Measurements from ENCODE around the gene MYBPC2. TPM values are rescaled to one million over a fixed set of nuclear protein-coding genes. Genes with fewer than 3 reads are reported as not detected.

Gene MYBPC2
- total RNA-seq, 6 experiments from 2014 or later = 0.12 to 0.56 (median 0.30) TPM; not detected in 3

GRCh38 chr19:50431343-50432220, 1.1 kb upstream of the MYBPC2 start:
- H3K4me3 ChIP-seq = peak overlapping the region; percentile 51 to 62 (median 59)
- H3K27ac ChIP-seq = peak overlapping the region in 2 of 3 donors; percentile 37 to 60
- no peaks in the 10 kb centered on the region for H3K36me3 ChIP-seq
- intact Hi-C loops (cut with DNase I) = no loop called here
- H3K4me1 ChIP-seq = peaks cover 0 to 11% (median 2%) of the 10 kb centered on the region in 4 donors
- WGBS (ENCODE audit: insufficient coverage, low coverage, low lambda C conversion rate, missing lambda C conversion rate) = under 1% methylated on average over 40 of the region's 54 CpGs
- TF ChIP-seq CTCF (IDR thresholded peaks at IDR 0.05) = no peak
- peak; percentile 50 for TF ChIP-seq POLR2A (IDR thresholded peaks at IDR 0.05)
- ATAC-seq (peak; percentile 88 to 93 (median 92)), DNase-seq (peak; percentile 82 to 83 (median 83))
- H3K9me3 ChIP-seq = no peaks in the 10 kb centered on the region
- no peaks in the 10 kb centered on the region for H3K27me3 ChIP-seq

- ATAC-seq (no peak), DNase-seq (no peak)
- no peak overlapping the region for H3K27ac ChIP-seq
- H3K27me3 ChIP-seq = no peaks in the 10 kb centered on the region
- H3K4me1 ChIP-seq = peaks cover 0 to 11% (median 2%) of the 10 kb centered on the region in 4 donors
- H3K36me3 ChIP-seq = no peaks in the 10 kb centered on the region
- no peak for TF ChIP-seq POLR2A (IDR thresholded peaks at IDR 0.05)
- TF ChIP-seq CTCF (IDR thresholded peaks at IDR 0.05) = no peak
- no peaks in the 10 kb centered on the region for H3K9me3 ChIP-seq
- 76% methylated on average over 12 of the region's 19 CpGs for WGBS (ENCODE audit: insufficient coverage, low coverage, low lambda C conversion rate, missing lambda C conversion rate)
- intact Hi-C loops (cut with DNase I) = no loop called here
- no peak overlapping the region for H3K4me3 ChIP-seq
These were observed 799 bp downstream of the MYBPC2 start for GRCh38 chr19:50433201-50434180.

- TF ChIP-seq POLR2A (IDR thresholded peaks at IDR 0.05) (no peak), CTCF (IDR thresholded peaks at IDR 0.05) (no peak)
- Histone ChIP-seq H3K4me3 (no peak overlapping the region), H3K27me3 (no peaks in the 10 kb centered on the region), H3K9me3 (no peaks in the 10 kb centered on the region), H3K36me3 (no peaks in the 10 kb centered on the region), H3K27ac (no peak overlapping the region), H3K4me1 (peaks cover 0 to 11% (median 2%) of the 10 kb centered on the region in 4 donors)
- ATAC-seq = no peak
- intact Hi-C loops (cut with DNase I) = no loop called here
- DNase-seq = no peak
- 34% methylated on average over 3 of the region's 12 CpGs for WGBS (ENCODE audit: insufficient coverage, low coverage, low lambda C conversion rate, missing lambda C conversion rate)
These were observed 1.8 kb downstream of the MYBPC2 start for GRCh38 chr19:50434525-50434924.

GRCh38 chr19:50435221-50435620, 2.5 kb downstream of the MYBPC2 start:
- no peaks in the 10 kb centered on the region for H3K27me3 ChIP-seq
- no peak overlapping the region for H3K27ac ChIP-seq
- TF ChIP-seq POLR2A (IDR thresholded peaks at IDR 0.05) (no peak), CTCF (IDR thresholded peaks at IDR 0.05) (no peak)
- DNase-seq (no peak), ATAC-seq (no peak)
- 80% methylated on average over 6 of the region's 17 CpGs for WGBS (ENCODE audit: insufficient coverage, low coverage, low lambda C conversion rate, missing lambda C conversion rate)
- H3K4me1 ChIP-seq = peaks cover 0 to 11% (median 2%) of the 10 kb centered on the region in 4 donors
- H3K9me3 ChIP-seq = no peaks in the 10 kb centered on the region
- no peaks in the 10 kb centered on the region for H3K36me3 ChIP-seq
- no peak overlapping the region for H3K4me3 ChIP-seq
- intact Hi-C loops (cut with DNase I) = no loop called here

Measured in right lobe of liver (tissue), 6 donors.